Measurements from ENCODE around the gene ODF2.

DNA sequence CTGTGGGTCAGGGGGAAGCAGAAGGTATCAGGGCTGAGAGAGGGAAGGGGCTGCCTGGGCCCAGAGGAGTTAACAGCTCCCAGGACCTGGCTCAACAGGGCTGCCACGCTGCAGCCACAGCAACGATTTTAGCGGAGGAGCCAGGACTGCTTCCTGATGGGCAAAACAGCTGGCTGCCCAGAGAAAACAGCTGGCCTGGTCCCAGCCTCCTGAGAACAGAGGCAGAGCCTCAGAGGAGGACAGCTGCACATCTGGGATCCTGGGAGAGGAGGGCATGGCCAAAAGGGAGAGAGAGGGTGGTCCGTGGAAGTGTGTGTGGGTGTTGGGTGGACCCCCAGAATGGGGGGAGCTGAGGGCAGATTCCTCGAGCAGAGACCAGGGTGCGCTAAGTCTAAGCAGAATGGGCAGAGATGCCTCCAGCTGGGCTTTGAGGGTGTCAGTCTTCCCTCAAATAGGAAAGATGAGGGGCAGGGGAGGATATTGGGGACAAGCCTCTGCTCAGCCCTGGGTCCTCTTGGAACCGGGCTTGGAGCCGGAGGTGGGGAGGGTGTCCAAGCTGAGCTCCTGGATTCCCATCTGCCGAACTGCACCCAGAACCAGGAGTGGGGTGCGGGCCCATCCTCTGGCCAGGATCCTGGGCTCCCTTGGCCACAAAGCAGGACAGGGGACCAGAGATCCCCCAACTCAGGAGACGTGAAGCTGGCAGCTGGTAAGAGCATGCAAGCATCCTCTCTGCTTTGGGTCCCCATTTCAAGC, 44.3 kb upstream of the ODF2 start:
- TF ChIP-seq, protein P1, sequence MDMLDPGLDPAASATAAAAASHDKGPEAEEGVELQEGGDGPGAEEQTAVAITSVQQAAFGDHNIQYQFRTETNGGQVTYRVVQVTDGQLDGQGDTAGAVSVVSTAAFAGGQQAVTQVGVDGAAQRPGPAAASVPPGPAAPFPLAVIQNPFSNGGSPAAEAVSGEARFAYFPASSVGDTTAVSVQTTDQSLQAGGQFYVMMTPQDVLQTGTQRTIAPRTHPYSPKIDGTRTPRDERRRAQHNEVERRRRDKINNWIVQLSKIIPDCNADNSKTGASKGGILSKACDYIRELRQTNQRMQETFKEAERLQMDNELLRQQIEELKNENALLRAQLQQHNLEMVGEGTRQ (IDR thresholded peaks at IDR 0.05): no peak
- no peak for TF ChIP-seq HDAC2 (IDR thresholded peaks at IDR 0.05)
